Measurements from ENCODE around the gene GMCL2.

DNA sequence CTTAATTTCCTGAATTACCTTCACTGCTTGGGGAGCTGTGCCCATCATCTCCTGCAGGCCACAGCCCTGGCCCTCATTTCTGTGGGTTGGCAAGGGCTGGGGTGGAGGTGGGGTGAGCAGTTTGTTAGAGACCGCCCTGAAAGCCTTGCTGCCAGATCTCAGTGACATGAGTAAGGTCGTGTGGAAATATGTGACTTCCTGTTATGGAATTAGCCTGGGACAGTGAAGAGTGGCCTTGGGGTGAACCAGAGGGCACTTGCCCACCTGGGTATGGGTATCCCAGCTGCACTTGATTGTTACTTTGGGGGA lies 14.7 kb upstream of the GMCL2 start:
- TF ChIP-seq, protein P1, sequence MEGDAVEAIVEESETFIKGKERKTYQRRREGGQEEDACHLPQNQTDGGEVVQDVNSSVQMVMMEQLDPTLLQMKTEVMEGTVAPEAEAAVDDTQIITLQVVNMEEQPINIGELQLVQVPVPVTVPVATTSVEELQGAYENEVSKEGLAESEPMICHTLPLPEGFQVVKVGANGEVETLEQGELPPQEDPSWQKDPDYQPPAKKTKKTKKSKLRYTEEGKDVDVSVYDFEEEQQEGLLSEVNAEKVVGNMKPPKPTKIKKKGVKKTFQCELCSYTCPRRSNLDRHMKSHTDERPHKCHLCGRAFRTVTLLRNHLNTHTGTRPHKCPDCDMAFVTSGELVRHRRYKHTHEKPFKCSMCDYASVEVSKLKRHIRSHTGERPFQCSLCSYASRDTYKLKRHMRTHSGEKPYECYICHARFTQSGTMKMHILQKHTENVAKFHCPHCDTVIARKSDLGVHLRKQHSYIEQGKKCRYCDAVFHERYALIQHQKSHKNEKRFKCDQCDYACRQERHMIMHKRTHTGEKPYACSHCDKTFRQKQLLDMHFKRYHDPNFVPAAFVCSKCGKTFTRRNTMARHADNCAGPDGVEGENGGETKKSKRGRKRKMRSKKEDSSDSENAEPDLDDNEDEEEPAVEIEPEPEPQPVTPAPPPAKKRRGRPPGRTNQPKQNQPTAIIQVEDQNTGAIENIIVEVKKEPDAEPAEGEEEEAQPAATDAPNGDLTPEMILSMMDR (IDR thresholded peaks at IDR 0.05): no peak
- TF ChIP-seq POLR2A (IDR thresholded peaks at IDR 0.05) (no peak), POLR2AphosphoS5 (IDR thresholded peaks at IDR 0.05) (no peak)

Measured in sigmoid colon (tissue), 4 donors.